ENCODE data around the gene PDLIM7. TPM values are rescaled to one million over a fixed set of nuclear protein-coding genes. Genes with fewer than 3 reads are reported as not detected.
A peak's percentile ranks its signal among the peaks of the same experiment; 100 is the strongest.

PDLIM7 gene
- total and polyA plus RNA-seq, 2 of the 8 experiments (the other 6 are each of a cell fraction or from before 2014, with no cell fraction given) = 67.3 to 94.2 TPM

DNA sequence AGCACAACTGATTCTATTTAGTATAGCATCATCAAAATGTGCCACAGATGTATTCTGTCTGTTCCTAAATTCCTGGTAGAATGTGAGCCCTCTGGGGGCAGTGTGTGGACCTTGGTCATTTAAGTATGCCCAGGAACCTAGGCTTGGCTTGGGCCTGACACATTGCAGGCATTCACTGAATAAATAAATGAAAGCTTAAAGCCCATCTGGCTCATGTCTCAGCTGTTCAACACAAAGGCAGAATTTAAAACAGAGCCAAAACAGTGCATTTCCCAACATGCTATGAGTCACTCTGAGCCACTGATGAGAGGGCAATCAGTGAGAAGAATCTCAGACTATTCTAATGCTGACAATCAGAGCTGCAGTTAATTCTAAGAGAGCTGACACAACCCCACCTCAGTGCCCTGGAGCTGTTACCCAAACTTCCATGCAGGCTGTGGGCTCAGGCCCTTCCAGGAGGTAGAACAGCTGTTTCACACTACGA, 48.9 kb upstream of the PDLIM7 start:
- Histone ChIP-seq H2BK5ac (ENCODE audit: low read depth, low read length) (no peak overlapping the region), H3K14ac (ENCODE audit: insufficient read length) (no peak overlapping the region), H3K79me2 (ENCODE audit: control insufficient read depth in 1 of 2, insufficient read depth in 2 of 2, low read length in 2 of 2) (peaks cover 0 to 89% of the 10 kb centered on the region in 2 experiments), H3K4me2 (ENCODE audit: insufficient read depth in 1 of 2, low read depth in 2 of 2, low read length in 2 of 2) (no peak overlapping the region), H2BK120ac (replicated peaks; ENCODE audit: low read depth, low read length) (no peak overlapping the region), H3K79me1 (ENCODE audit: low read depth, low read length) (peaks cover 14% of the 10 kb centered on the region), H2AK5ac (ENCODE audit: low read depth, low read length) (no peak overlapping the region), H3K18ac (ENCODE audit: extremely low read depth, low read length) (no peak overlapping the region), H3K23ac (ENCODE audit: insufficient read length) (no peak overlapping the region), H2BK15ac (ENCODE audit: low read length) (no peak overlapping the region), H2AFZ (ENCODE audit: low read length) (no peak overlapping the region), H3K9me3 (ENCODE audit: insufficient read depth in 2 of 2, low read depth in 1 of 2, low read length in 1 of 2) (no peaks in the 10 kb centered on the region), H2BK12ac (ENCODE audit: low read depth, low read length) (no peak overlapping the region), H3K9ac (replicated peaks in 1 of 4; ENCODE audit: extremely low read depth in 1 of 4, low read depth in 3 of 4, low read length in 3 of 4) (no peak overlapping the region), H3K23me2 (ENCODE audit: low read depth, low read length) (no peaks in the 10 kb centered on the region), H3K4me3 (ENCODE audit: extremely low read depth in 1 of 4, insufficient read depth in 2 of 4, low read depth in 3 of 4, low read length in 4 of 4) (no peak overlapping the region), H3K56ac (replicated peaks; ENCODE audit: insufficient read length, low read depth, low read length) (no peak overlapping the region), H3K27ac (ENCODE audit: low read depth, low read length) (no peak overlapping the region), H4K5ac (ENCODE audit: insufficient read length, low read depth, low read length) (no peak overlapping the region), H3K4ac (replicated peaks; ENCODE audit: insufficient read length, low read depth, low read length) (no peak overlapping the region), H3K36me3 (ENCODE audit: control insufficient read depth in 2 of 4, insufficient read depth in 4 of 4, low read length in 3 of 4) (peaks cover 0 to 19% (median 2%) of the 10 kb centered on the region in 4 experiments; a peak in 3 of 8 replicates), H4K91ac (replicated peaks; ENCODE audit: insufficient read length, low read length) (no peak overlapping the region), H3K27me3 (replicated peaks in 1 of 4; ENCODE audit: control insufficient read depth in 3 of 4, extremely low read depth in 1 of 4, insufficient read depth in 3 of 4, low read length in 3 of 4) (no peaks in the 10 kb centered on the region), H3K4me1 (replicated peaks in 1 of 4; ENCODE audit: control insufficient read depth in 3 of 4, insufficient read depth in 4 of 4, low read length in 3 of 4) (no peaks in the 10 kb centered on the region), H2BK20ac (ENCODE audit: low read length) (no peak overlapping the region), H4K8ac (ENCODE audit: extremely low read depth, insufficient read depth, low read length) (no peak overlapping the region), H4K20me1 (replicated peaks in 1 of 2; ENCODE audit: control insufficient read depth in 1 of 2, insufficient read depth in 2 of 2, low read length in 2 of 2) (peaks cover 9 to 23% of the 10 kb centered on the region in 2 experiments)
- 88% methylated on average over 1 of the region's 1 CpG; no CpG with 5 or more reads in 1 of the 2 experiments for WGBS, 2 experiments (ENCODE audit: extremely low coverage in 1 of 2, insufficient coverage in 1 of 2, insufficient read length in 1 of 2, insufficient replicate concordance in 2 of 2, low coverage in 1 of 2, low lambda C conversion rate in 2 of 2, missing lambda C conversion rate in 1 of 2)
- CTCF ChIA-PET (ENCODE audit: partially characterized antibody) = interaction anchor here (0.9 to 2.4 kb wide), 11 partner anchors 10 to 65 kb away, joined by 3 to 14 read pairs (median 4); no protein-coding TSS in a partner anchor
- DNase-seq (ENCODE audit: low read depth in 1 of 2, low spot score in 2 of 2) = peak in 1 of 2 experiments; percentile 31
- POLR2A ChIA-PET (ENCODE audit: partially characterized antibody) = interaction anchor here (0.7 to 3.4 kb wide), 7 partner anchors 16 to 92 kb away, joined by 3 to 11 read pairs (median 3); partner anchors contain the start of gene DDX41
- no peak for FAIRE-seq
- TF ChIP-seq CBX8 (IDR thresholded peaks at IDR 0.05; ENCODE audit: borderline replicate concordance, low read depth, low read length) = no peak
- TF ChIP-seq CHD2 (IDR thresholded peaks at IDR 0.05; ENCODE audit: low read length) = no peak
- TF ChIP-seq, protein P1, sequence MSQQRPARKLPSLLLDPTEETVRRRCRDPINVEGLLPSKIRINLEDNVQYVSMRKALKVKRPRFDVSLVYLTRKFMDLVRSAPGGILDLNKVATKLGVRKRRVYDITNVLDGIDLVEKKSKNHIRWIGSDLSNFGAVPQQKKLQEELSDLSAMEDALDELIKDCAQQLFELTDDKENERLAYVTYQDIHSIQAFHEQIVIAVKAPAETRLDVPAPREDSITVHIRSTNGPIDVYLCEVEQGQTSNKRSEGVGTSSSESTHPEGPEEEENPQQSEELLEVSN (IDR thresholded peaks at IDR 0.05) = no peak
- TF ChIP-seq HDAC6 (IDR thresholded peaks at IDR 0.05; ENCODE audit: low read depth, low read length) = no peak
- no peak for TF ChIP-seq JUN (IDR thresholded peaks at IDR 0.05; ENCODE audit: low read depth, low read length)
- no peak for TF ChIP-seq GTF2F1 (IDR thresholded peaks at IDR 0.05; ENCODE audit: borderline replicate concordance, low read depth, low read length)
- no peak for TF ChIP-seq CTCF (IDR thresholded peaks at IDR 0.05; ENCODE audit: control extremely low read depth in 1 of 3, insufficient read depth in 1 of 3, low read depth in 1 of 3, low read length in 3 of 3)
- no peak for TF ChIP-seq GABPA (IDR thresholded peaks at IDR 0.05; ENCODE audit: borderline replicate concordance, insufficient read depth, low read length)
- no peak for TF ChIP-seq ATF3 (IDR thresholded peaks at IDR 0.05; ENCODE audit: insufficient read depth, low read depth, low read length)

All from H1 (cell line).